DOHH2 (cell line): ENCODE results near the gene PUM2.

Experiments
- EZH2phosphoT487 ChIP-seq: fragments of 200-600 bp; sonication (generic); IDR thresholded peaks from 2 replicates; pipeline ENCODE4 v1.6.1; 2017; ENCODE audit warnings: borderline replicate concordance, mild to moderate bottlenecking, antibody characterized with exemption, low read length, moderate library complexity, mixed read lengths
- TF ChIP-seq, protein P1 (sequence below): fragments of 200-600 bp; sonication (generic); IDR thresholded peaks from one replicate; pipeline ENCODE4 v1.5.1; 2014; ENCODE audit warnings: antibody characterized with exemption, mild to moderate bottlenecking, low read depth, low read length; ENCODE audit not compliant: poor library complexity, severe bottlenecking

DNA sequence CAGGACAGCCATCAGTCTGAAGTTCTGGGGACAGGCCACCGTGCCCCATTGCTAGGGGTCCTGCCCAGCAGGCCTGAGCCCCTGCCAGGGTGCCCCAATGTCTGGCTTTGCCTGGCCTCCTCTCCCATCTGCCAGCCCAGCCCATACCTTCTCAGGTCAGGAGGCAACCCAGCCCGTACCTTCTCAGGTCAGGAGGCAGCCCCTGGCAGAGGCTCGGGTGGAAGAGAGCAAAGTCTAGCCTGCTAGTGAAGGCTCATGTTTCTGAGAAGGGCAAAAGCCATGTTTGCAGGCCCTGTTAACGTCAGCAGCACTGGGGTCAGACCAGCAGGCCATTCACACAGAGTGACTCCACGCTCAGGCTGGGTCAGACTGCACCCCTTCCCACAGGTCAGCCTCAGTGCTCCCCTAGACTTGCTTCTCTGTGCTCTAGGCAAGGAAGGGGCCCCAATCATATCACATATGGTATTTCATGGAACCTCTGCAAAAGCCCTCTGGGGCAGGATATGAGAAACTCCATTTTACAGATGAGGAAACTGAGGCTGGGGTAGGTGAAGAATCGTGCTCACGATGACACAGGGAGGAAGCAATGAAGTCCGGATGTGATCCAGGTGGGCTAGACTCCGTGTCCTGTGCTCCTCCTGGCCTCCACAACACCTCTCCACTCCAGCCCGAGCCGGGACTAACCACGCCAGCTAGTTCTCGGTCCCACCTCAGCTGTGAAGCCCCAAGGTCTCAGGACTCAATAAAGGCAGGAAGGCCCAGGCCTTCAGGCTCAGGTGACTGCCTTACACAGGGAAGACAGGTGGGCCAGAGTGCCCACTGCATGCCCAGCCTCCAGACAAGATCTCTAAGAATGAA is 135.2 kb downstream of the PUM2 start:
- TF ChIP-seq, protein P1, sequence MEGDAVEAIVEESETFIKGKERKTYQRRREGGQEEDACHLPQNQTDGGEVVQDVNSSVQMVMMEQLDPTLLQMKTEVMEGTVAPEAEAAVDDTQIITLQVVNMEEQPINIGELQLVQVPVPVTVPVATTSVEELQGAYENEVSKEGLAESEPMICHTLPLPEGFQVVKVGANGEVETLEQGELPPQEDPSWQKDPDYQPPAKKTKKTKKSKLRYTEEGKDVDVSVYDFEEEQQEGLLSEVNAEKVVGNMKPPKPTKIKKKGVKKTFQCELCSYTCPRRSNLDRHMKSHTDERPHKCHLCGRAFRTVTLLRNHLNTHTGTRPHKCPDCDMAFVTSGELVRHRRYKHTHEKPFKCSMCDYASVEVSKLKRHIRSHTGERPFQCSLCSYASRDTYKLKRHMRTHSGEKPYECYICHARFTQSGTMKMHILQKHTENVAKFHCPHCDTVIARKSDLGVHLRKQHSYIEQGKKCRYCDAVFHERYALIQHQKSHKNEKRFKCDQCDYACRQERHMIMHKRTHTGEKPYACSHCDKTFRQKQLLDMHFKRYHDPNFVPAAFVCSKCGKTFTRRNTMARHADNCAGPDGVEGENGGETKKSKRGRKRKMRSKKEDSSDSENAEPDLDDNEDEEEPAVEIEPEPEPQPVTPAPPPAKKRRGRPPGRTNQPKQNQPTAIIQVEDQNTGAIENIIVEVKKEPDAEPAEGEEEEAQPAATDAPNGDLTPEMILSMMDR: no peak
- TF ChIP-seq EZH2phosphoT487: no peak
